Fibroblast of lung (primary cell): ENCODE measurements around the gene ARFIP1.

Experiments
- EZH2 ChIP-seq: IDR thresholded peaks from 2 replicates; pipeline ENCODE4 v1.5.1; 2012; ENCODE audit warnings: low read length, control low read depth, mild to moderate bottlenecking; ENCODE audit errors: missing control alignments
- TF ChIP-seq, protein P1 (sequence below), 2 donors: IDR thresholded peaks in 1 of 2; conservative IDR thresholded peaks in 1 of 2; 1 replicate in 1 of 2; 2 replicates in 1 of 2; pipeline ENCODE4 v1.5.1; 2011 to 2012; ENCODE audit warnings: low read length in 2 of 2, control low read depth in 1 of 2, inconsistent platforms in 1 of 2, low read depth in 1 of 2, mild to moderate bottlenecking in 1 of 2

DNA sequence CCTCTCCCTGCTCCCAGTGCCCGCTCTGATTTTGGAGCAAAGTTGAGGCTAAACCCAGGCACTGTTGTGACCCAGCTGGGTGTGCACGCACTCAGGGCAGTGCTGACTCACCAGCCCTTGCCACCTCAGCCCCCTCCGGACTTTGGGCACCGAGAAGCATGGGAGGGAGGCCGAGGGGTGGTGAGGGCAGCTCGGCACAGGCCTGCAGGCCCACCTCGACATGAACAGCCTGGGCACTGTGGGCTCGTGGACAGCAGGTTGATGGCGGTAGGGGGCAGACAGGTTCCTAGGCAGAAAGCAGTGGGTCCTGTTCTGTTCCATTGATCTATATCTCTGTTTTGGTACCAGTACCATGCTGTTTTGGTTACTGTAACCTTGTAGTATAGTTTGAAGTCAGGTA lies 31.1 kb upstream of the ARFIP1 start:
- TF ChIP-seq, protein P1, sequence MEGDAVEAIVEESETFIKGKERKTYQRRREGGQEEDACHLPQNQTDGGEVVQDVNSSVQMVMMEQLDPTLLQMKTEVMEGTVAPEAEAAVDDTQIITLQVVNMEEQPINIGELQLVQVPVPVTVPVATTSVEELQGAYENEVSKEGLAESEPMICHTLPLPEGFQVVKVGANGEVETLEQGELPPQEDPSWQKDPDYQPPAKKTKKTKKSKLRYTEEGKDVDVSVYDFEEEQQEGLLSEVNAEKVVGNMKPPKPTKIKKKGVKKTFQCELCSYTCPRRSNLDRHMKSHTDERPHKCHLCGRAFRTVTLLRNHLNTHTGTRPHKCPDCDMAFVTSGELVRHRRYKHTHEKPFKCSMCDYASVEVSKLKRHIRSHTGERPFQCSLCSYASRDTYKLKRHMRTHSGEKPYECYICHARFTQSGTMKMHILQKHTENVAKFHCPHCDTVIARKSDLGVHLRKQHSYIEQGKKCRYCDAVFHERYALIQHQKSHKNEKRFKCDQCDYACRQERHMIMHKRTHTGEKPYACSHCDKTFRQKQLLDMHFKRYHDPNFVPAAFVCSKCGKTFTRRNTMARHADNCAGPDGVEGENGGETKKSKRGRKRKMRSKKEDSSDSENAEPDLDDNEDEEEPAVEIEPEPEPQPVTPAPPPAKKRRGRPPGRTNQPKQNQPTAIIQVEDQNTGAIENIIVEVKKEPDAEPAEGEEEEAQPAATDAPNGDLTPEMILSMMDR (conservative IDR thresholded peaks at IDR 0.05 in 1 of 2, IDR thresholded peaks at IDR 0.05 in 1 of 2; ENCODE audit: low read depth in 1 of 2, low read length in 2 of 2), result no peak
- TF ChIP-seq EZH2, result no peak
